SHP77 (cell line): Measurements from ENCODE around the gene NR2E1.

Experiments used
- DNase-seq, 2 experiments: peaks; one replicate each; lab custom pipeline; 2025; lab: John Stamatoyannopoulos, UW

The NR2E1 gene

DNA sequence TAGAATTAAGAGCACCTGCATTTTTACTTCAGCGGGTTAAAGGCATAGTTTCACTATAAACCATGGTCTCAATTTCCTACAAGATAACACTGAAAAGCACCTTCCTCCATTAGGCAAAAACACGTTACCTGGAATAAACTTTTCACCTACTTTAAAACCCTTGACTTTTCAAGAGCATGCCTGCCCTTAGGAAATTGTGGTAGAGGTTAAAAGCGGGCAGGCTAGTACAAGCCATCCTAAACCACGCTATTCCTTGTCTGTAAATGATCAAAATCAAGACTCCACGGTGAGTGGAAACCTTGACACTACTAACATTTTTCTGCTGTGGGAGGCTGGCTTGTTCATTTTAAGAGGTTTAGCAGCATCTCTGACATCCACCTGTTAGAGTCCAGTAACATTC is 43.9 kb downstream of the NR2E1 start:
- DNase-seq: no peak

DNA sequence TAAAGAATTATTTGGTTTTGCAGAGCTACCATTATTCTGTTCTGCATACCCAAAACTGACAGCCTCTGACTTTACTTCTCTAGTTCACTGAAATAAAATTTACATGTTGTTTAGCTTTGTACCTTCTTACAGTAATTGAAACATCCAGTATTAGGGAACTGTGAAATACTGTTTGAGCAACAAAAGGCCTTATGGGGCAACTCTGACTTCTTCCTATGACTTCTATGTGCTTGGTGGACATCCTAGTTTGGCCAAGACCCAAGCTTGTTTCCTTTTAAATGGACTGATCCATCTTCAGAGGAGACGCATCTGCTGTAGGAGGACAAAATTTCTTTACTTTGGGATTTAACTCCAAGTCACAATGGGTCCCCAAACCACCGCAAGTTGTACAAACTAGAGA is 44.7 kb downstream of the NR2E1 start:
- DNase-seq: no peak

DNA sequence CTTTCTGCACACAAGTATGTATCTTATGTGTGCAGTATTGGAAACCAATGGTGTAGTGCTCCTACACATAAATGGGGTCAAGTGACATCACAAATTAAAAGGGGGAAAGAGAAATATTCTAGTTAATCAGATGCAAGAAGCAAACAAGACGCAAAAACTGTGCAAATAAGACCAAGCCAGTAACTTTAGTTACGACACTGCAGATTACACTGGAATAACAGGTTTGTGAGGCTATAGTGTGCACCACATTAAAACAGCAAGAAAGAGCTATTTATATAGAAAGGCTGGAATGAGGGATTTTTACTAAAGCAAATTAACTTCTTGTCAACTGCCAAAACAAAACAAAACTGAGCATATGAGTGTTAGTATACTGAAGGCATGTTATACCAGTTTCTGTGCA is 45.8 kb downstream of the NR2E1 start:
- no peak for DNase-seq

DNA sequence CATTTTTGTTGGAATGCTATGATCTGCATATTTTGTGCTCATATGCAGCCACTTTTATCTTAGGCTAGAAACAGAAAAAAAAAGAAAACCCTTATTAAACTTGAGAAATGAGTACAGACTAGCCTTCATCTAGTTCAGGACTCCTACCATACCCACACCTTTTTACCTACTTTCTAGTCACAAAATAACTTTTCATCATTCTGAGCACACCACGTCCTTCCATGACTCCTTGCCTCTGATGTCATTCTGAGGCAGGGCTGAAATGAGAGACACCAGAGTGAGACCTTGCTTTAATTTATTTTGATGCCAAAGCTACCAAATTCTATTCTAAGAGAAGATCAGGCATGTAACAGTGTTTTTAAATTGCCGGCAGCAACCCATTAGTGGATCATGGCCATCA is 56.2 kb downstream of the NR2E1 start:
- DNase-seq: no peak

DNA sequence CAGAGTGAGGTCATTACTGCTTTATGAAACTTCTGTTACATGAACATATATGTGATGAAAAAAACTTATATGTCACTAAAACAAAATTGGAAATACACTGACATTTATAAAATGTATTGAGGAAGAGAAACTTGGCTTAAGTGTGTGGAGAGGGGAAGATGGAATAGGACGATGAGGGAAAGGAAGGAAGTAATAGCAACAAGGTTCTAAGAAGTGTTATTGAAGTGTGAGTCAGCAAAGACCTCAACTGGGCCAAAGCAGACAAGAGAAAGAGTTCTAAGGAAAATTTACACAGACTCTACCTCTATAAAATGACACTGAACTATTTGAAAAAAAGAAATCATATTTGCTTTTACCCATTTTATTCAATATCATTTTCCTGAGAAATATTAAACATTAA is 56.7 kb downstream of the NR2E1 start:
- DNase-seq: no peak

DNA sequence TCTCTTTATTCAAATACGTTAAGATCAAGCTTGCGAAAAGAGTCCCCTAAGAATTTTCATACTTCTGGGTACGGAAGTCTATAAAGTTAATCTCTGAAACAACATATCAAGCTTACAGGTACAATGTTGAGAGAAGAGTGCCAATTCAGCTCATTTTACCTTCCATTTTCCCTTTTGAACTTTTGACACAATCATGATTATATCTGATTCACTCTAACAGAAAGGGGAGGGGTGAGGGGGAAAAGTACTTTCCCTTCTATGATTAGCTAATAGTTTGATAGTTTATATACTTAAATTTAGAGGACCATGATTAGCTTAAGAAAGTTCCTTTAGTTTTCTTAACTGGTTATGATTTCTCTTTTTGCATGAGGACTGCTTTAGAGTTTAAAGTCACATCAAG is 61.5 kb downstream of the NR2E1 start:
- DNase-seq: no peak

DNA sequence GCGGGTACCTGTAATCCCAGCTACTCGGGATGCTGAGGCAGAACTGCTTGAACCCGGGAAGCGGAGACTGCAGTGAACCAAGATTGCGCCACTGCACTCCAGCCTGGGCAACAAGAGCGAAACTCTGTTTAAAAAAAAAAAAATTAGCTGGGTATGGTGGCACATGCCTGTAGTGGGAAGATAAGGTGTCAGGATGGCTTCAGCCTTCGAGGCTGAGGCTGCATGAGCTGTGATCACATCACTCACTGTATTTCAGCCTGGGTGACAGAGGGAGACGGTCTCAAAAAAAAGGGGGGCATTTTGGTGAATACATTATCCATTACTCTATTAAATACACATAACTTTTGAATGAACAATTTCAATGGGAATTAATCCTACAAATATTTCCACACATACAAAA is 62.6 kb downstream of the NR2E1 start:
- DNase-seq: no peak

DNA sequence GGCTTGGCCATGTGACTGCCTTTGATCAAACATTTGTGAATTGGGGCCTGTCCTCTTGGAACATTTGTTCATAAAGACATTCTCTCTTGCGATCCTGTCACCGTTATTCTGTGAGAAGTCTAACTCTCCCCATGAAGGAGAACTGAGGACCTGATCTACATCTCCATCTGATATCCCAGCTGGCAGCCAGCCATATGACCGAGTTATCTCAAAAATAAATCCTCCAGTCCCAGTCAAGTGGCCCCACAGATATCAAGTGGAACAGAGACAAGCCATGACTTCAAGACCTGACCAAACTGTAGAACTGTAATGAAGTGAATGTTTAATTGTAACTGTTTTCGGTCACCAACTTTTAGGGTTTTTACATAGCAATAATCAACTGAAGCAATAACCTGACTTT is 69.3 kb downstream of the NR2E1 start:
- no peak for DNase-seq

DNA sequence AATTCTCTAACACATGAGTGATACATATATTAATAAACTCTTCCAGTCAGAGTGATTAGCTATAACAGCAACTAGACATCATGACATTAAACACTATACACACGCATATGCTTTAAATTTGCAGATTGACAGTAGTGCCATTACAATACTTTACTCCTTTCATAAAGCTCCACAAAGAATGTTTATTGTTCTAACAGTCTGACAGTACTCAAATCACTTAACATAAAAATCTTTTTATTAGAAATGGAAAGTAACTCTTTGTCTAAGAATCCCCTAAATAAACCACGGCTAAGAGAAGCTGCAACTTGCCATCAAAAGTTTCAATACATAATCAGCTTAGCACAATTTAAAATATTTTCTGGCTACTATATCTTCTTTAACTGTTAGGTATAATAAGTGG is 71.0 kb downstream of the NR2E1 start:
- no peak for DNase-seq

DNA sequence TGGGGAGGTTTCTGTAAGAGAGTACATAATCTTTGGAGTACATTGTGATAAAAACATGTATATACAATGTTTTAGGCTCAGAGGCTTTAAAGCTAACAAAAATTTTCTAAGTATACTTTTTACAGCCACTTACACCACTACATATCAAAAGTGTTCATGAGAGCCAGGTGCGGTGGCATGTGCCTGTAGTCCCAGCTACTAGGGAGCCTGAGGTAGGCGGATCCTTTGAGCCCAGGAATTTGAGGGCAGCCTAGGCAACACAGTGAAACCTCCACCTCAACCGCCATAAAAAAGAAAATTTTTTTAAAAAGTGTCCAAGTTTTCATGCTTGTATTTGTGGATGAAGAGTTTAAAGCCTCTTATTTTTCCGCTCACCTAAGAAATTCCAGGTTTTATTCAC is 72.5 kb downstream of the NR2E1 start:
- no peak for DNase-seq
